GM12872 (cell line): ENCODE results near the gene FBH1.

ENCODE experiments used
- CTCF ChIP-seq: IDR thresholded peaks from 3 replicates; pipeline ENCODE4 v1.5.1; 2011; ENCODE audit warnings: low read depth, mild to moderate bottlenecking, low read length, moderate library complexity; ENCODE audit not compliant: insufficient read depth

The FBH1 gene

DNA sequence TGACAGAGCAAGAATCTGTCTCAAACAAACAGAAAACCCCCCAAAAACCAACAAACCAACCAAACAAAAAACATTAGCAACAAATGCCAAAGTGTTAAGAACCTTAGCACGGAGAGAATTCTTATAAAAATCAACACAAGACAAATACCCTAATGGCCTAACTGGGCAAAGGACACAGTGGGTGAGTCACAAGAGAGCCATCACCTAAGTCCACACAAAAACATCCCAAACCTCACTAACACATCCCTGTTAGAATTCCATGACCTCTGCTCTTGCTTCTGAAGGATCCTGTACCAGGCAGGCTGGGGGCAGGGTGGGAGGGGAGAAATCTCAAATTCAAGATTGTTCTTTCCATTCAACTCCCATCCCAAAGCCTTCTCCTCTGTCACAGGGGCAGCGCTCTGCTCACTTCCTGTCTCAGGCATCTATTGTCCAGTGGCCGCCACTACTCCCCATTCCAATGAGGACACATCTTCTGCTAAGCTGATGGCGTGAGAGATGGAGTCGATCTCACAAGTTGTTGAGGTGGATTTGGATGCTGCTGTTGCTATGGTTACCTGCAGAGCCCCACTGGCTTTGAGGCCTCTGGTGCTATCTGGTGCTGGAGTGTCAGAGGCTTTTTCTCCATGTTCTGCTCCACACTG lies 78.1 kb downstream of the FBH1 start:
- no peak for TF ChIP-seq CTCF

DNA sequence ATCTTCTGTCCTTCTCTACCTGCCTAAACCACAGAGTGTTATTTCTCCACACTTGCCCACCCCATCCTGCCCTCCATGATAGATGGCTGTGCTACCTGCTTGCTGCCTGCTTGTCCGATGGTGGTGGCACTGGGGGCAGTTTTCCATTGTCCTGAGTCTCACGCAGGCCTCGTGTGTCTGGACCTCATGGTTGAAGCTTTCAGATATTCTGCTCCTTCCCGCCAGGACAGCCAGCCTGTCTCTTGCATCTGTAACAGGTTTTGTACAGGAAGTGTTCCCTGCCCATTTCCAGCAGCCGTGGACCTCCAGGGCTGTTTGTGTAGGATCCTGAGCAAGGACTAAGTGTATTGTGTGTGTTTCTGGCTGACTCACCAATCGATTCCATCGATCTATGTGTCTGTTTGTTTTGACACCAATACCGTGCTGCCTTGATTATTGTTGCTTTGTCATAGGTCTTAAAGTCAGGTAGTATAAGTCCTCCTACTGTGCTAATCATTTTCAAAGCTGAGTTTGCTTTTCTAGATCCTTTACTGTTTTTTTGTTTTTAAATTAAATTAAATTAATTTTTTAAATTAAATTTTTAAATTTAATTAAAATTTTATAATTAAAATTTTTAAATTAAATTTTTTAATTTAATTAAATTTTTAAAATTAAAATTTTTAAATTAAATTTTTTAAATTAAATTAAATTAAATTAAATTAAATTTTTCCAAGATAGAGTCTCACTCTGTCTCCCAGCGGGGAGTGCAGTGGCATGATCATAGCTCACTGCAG lies 78.8 kb downstream of the FBH1 start:
- TF ChIP-seq CTCF: no peak

GRCh38 chr10:5970066-5970465 lies 80.0 kb downstream of the FBH1 start:
- TF ChIP-seq CTCF: no peak

DNA sequence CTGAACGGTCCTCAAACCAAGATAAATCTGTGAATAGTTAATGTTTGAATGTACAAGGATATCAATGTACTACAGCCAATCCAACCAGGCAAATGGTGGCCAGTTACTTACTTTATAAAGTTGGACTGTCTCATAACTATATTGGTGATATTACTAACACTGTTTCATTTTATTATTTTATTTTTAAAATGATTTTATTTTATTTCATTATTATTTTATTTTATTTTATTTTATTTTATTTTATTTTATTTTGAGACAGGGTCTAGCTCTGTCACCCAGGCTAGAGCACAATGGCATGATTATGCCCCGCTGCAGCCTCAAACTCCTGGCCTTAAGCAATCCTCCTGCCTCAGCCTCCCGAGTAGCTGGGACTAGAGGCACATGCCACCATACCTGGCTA lies 80.5 kb downstream of the FBH1 start:
- TF ChIP-seq CTCF: no peak

DNA sequence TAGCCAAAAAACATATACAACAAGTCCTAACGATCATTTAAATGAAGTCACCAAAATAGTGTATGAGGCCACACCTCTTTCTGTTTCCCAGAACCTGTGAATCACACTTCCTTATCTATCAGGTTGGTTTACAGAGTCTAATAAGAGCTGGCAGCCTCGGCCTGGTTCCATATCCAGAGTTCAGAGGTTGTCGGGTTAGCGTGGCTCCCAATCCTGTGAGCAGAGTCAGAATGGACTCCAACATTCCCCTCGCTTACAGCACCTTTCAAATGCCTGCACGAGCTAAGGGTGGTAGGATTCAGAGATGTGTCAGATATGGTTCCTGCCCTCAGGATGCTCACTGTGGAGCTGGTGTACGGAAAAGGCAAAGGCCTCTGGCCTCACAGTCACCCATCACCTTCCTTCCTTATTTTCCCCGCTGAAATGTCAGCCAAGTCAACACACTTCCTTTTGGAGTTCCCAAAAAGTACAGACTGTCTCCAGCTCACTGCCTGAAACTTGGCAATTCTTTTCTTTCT lies 81.3 kb downstream of the FBH1 start:
- TF ChIP-seq CTCF: no peak

- TF ChIP-seq CTCF: no peak
Measured at GRCh38 chr10:5971886-5972285, 81.8 kb downstream of the FBH1 start.

GRCh38 chr10:5973069-5973468 lies 83.0 kb downstream of the FBH1 start:
- no peak for TF ChIP-seq CTCF
